ACC112 (cell line): ENCODE measurements around the gene MMP2.

Source experiments
- H2AFZ ChIP-seq: fragments of 200-600 bp; sonication (generic); one replicate; pipeline ENCODE4 v1.6.0; 2017; ENCODE audit warnings: antibody characterized with exemption, low read length; ENCODE audit not compliant: unreplicated experiment
- H3K27ac ChIP-seq: fragments of 200-600 bp; sonication (generic); 2 replicates; pipeline ENCODE4 v1.5.1; 2014; ENCODE audit warnings: low read depth, mild to moderate bottlenecking, antibody characterized with exemption, low read length, moderate library complexity
- H3K27me3 ChIP-seq: fragments of 200-600 bp; sonication (generic); 2 replicates; pipeline ENCODE4 v1.6.1; 2014; ENCODE audit warnings: mild to moderate bottlenecking, antibody characterized with exemption, low read length, moderate library complexity, mixed read lengths; ENCODE audit not compliant: insufficient read depth
- H3K36me3 ChIP-seq: fragments of 200-600 bp; sonication (generic); 2 replicates; pipeline ENCODE4 v1.6.1; 2016; ENCODE audit warnings: mild to moderate bottlenecking, antibody characterized with exemption, low read length, moderate library complexity, mixed read lengths; ENCODE audit not compliant: insufficient read depth
- H3K4me1 ChIP-seq: fragments of 200-600 bp; sonication (generic); one replicate; pipeline ENCODE4 v1.6.1; 2016; ENCODE audit warnings: low read length, mixed read lengths; ENCODE audit not compliant: insufficient read depth, unreplicated experiment, control insufficient read depth
- H3K4me3 ChIP-seq: fragments of 200-600 bp; sonication (generic); 2 replicates; pipeline ENCODE4 v1.5.1; 2014; ENCODE audit warnings: mild to moderate bottlenecking, low read depth, low read length
- H3K79me2 ChIP-seq: fragments of 200-600 bp; sonication (generic); one replicate; pipeline ENCODE4 v1.6.0; 2016; ENCODE audit warnings: low read length; ENCODE audit not compliant: control insufficient read depth, unreplicated experiment, insufficient read depth

The MMP2 gene

DNA sequence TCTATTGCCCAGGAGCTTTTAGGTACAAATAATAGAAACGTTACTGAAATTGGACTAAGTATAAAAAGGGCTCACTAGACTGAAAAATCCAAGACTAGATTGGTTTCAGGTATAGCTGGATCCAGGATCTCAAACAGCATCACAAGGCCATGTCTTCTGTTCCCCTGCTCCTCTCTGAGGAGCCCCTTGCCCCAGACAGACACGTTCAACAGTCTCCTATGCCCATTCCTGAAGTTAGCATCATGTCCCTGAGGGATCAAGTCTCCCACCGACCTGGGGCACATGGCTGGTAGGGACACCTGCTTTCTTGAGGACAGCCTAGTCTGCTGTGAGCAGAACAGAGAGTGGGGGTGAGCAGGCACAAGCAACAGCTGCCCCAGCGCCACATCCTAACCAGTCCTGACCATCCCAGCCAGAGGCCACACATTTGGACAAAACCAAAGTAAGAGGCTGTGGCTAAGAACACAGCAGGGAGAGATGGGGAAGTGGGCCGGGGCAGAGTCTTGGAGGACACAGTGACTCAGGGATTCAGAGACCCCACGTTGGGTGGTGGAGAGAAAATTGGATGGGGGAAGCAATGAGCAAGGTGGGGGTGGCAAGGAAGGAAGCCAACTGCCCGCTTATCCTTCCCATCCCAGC lies 10.5 kb upstream of the MMP2 start:
- Histone ChIP-seq H3K4me3 (no peak overlapping the region), H3K27me3 (no peaks in the 10 kb centered on the region), H3K27ac (no peak overlapping the region), H3K79me2 (no peaks in the 10 kb centered on the region), H2AFZ (no peak overlapping the region), H3K36me3 (no peaks in the 10 kb centered on the region), H3K4me1 (peaks cover 26% of the 10 kb centered on the region)

DNA sequence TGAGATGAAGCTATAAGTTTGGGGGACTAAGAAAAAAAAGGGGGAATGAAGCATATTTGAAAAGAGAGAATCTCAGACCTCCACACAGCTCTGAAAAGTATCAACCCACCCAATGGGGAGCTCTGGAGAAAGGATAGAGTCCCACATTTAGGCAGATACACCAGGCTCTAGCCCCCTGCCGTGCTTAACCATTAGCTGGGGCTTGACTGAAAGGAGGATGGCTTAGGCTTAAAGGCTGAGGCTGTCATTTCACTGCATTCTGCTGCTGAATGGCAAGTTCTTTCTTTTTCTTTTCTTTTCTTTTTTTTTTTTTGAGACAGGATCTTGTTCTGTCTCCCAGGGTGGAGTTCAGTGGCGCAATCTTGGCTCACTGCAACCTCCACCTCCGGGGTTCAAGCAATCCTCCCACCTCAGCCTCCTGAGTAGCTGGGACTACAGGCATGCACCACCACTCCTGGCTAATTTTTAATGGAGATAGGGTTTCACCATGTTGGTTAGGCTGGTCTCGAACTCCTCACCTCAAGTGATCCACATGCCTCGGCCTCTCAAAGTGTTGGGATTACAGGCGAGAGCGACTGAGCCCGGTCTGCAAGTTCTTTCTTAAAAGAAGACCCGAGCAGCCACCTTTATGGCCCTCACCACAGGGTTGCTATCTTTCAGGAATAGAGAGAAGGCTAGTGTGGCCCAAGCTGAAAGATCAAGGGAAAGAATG lies 9.0 kb upstream of the MMP2 start:
- Histone ChIP-seq H3K36me3 (no peaks in the 10 kb centered on the region), H2AFZ (no peak overlapping the region), H3K4me1 (peaks cover 26% of the 10 kb centered on the region), H3K79me2 (no peaks in the 10 kb centered on the region), H3K27ac (peak overlapping the region; percentile 68; the same call in 1 of the 2 replicates), H3K27me3 (no peaks in the 10 kb centered on the region), H3K4me3 (no peak overlapping the region)

DNA sequence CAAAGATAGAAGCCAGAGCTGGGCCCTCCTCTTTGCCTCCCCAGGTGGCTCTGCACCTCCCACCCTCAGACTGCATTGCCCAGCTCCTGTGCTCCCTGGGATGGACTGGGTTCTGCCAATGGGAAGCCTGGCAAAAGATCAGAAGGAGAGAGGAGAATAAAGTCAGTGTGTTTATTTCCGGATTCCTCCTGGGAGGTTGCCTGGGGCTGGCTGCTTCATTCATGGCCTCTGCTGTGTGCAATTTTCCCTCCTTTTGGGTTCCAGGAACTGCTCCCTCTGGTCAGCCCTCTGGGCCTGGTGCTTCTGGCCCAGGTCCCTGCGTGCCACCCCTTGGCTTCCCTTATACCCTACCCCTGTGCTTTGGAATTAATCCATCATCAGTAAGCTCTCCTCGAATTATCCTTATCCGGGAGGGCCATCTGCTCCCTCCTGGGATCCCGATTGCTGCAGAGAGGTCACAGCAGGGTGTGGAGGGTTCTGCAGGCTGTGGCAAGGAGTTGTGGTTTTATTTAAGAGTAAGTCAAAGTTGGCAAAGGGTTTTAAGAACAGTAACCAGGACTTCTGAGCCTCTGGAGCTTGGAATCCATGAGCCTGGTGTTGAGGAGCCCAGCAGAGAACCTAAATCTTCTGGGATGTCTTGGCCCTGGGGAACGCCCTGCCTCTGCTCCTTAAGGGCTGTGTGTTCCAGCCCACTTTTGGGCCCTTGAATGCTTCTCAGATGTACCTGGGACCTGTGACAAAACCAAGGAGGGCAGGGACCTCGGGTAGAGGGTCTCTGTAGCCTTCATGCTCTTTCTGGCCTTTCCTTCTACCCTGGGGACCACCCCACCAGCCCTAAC lies 8.2 kb upstream of the MMP2 start:
- Histone ChIP-seq H3K4me1 (peaks cover 26% of the 10 kb centered on the region), H3K27me3 (no peaks in the 10 kb centered on the region), H3K27ac (peak overlapping the region; percentile 68), H3K36me3 (no peaks in the 10 kb centered on the region), H3K79me2 (no peaks in the 10 kb centered on the region), H3K4me3 (peak overlapping the region; percentile 45; the same call in 1 of the 2 replicates), H2AFZ (peak overlapping the region; percentile 20)

DNA sequence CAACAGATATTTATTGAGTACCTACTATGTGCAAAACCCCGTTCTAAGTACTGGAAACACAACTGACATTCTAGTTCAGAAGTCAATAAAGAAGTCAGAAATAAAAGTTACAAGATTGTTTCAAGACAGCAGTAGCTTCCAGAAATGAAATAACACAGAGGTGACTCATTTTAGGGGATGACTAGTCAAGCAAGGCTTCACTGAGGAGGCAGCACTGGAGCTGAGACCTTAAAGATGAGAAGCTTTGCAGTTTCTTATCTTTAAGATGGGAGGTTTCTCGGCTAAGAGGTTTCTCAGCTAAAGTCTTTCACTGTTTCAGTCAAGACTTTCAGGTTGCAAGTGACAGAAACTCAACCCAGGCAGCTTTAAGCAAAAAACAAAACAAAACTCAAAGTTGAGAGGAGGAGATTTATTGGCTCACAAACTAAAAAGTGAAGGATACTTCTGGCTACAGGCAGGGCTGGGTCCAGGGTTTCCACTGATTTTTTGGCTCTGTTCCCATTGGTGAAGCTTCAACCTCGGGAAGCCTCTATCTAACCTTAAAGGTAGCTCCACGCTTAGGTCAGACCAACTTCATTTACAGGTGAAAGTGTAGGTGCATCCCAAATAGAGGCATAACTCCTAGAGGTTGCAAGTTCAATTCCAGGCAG lies 7.4 kb upstream of the MMP2 start:
- Histone ChIP-seq H3K27ac (peak overlapping the region; percentile 68), H3K36me3 (no peaks in the 10 kb centered on the region), H2AFZ (no peak overlapping the region), H3K79me2 (no peaks in the 10 kb centered on the region), H3K4me3 (peak overlapping the region; percentile 45), H3K4me1 (peaks cover 29% of the 10 kb centered on the region), H3K27me3 (no peaks in the 10 kb centered on the region)

DNA sequence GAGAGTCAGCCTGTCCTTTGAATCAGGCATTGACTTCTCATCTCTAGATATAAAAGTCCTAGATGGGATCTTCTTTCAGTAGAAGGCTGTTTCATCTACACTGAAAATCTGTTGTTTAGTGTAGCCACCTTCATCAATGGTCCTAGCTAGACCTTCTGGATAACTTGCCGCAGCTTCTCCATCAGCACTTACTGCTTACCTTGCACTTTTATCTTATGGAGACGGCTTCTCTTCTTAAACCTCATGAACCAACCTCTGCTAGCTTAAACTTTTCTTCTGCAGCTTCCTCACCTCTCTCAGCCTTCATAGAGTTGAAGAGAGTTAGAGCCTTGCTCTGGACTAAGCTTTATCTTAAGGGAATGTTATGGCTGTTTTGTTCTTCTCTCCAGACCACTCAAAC lies 5.4 kb upstream of the MMP2 start:
- Histone ChIP-seq H3K27ac (no peak overlapping the region), H3K36me3 (no peaks in the 10 kb centered on the region), H2AFZ (no peak overlapping the region), H3K79me2 (no peaks in the 10 kb centered on the region), H3K27me3 (no peaks in the 10 kb centered on the region), H3K4me1 (peaks cover 37% of the 10 kb centered on the region), H3K4me3 (no peak overlapping the region)

DNA sequence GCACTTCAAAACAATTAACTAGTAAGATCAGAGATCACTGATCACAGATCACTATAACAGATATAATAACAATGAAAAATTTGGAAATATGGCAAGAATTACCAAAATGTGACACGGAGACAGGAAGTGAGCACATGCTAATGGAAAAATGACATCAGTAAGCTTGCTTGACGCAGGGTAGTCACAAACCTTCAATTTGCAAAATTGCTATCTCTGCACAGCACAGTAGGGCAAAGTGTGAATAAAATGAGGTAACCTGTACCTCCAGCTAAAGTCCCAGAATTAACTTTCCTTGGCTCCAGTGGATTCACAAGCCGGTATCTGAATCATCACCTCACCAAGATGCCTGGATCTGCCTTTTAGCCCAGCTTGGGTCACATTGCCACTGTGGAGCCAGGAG lies 4.2 kb upstream of the MMP2 start:
- Histone ChIP-seq H3K4me1 (peaks cover 39% of the 10 kb centered on the region), H3K27me3 (no peaks in the 10 kb centered on the region), H3K4me3 (no peak overlapping the region), H3K79me2 (no peaks in the 10 kb centered on the region), H3K27ac (no peak overlapping the region), H3K36me3 (no peaks in the 10 kb centered on the region), H2AFZ (no peak overlapping the region)

DNA sequence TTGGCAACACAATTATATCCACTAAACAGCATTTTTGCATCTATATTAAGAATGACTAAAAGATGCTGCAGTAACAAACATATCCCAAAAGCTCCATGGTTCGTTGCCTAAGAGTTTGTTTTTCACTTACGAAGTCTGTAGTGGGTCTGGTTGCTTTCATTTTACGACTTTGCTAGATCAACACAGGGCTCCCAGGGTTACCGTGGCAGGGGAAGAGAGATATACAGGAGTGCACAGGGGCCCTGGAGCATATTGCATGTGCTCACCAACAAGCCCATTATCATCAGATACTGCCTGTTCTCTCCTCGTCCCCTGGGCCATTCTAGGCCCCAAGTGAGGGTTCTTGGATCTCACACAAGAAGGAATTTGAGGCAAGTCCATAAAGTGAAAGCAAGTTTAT lies 3.1 kb upstream of the MMP2 start:
- Histone ChIP-seq H3K27me3 (no peaks in the 10 kb centered on the region), H3K27ac (no peak overlapping the region), H2AFZ (no peak overlapping the region), H3K79me2 (peaks cover 9% of the 10 kb centered on the region), H3K4me1 (peaks cover 36% of the 10 kb centered on the region), H3K36me3 (no peaks in the 10 kb centered on the region), H3K4me3 (peak overlapping the region; percentile 18; the same call in 1 of the 2 replicates)

DNA sequence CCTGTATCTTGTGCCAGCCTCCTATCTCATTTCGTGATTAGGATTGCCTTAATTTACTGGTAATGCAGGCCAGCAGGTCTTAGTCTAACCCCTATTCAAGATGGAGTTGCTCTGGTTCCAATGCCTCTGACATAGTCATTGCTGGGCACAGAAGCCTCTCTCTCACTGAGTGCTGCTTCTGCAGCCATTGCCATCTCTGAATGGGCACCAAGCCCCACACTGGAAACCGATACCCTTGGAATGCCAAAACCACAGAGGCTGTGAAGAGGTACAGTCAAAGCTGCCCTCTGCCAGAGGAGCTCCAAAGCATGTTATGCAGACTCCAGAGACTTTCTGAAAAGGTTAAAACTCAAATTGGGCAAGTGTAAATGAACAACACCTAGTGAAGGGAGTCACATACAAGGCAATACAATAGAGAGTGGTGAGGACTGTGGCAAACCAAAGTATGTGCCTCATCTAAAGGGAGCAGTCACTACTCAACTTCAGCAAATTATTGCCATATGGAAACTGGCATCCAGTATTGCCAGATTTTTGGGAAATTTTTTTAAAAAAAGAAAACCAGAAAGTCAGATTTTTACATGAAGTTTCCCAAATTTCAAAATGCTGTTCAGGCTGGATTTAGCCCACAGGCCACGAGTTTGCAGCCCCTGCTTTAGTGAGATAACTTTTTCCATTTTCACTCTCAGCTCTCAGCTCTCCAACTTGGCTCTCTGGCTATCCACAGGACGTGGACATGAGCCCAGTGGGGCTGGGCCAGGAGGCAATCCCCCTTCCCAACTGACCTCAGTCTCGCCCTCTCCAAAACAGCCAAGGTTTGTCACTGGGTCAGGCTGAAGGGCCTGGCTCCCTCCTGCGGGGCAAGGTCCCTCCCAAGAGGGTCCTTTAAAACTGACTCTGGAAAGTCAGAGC lies 2.1 kb upstream of the MMP2 start:
- Histone ChIP-seq H3K27me3 (no peaks in the 10 kb centered on the region), H3K36me3 (no peaks in the 10 kb centered on the region), H3K79me2 (peaks cover 17% of the 10 kb centered on the region), H3K4me1 (peaks cover 38% of the 10 kb centered on the region), H2AFZ (no peak overlapping the region), H3K4me3 (no peak overlapping the region), H3K27ac (no peak overlapping the region)

DNA sequence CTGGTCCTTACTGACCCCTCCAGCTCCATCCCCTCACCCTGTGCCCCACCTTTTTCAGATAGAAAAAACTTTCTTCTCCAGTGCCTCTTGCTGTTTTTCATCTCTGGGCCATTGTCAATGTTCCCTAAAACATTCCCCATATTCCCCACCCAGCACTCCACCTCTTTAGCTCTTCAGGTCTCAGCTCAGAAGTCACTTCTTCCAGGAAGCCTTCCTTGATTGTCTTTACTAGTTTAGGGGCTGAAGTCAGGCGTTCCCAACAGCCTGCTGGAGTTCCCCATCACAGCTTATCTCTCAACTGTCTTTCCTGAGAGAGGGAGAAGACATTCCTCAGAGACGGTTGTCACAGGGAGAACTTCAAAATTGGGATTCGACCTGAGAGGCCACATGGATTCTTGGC lies 1.3 kb upstream of the MMP2 start:
- Histone ChIP-seq H3K27ac (no peak overlapping the region), H3K79me2 (peaks cover 23% of the 10 kb centered on the region), H3K27me3 (no peaks in the 10 kb centered on the region), H3K4me3 (no peak overlapping the region), H3K4me1 (peaks cover 40% of the 10 kb centered on the region), H2AFZ (no peak overlapping the region), H3K36me3 (0 out of 2 replicates have a peak, but pooled peaks cover 3% of the 10 kb centered on the region)
